ENCODE measurements around the gene PEX7. TPM values are rescaled to one million over a fixed set of nuclear protein-coding genes. Genes with fewer than 3 reads are reported as not detected.

The PEX7 gene
- total and polyA plus RNA-seq, 2 of the 8 experiments (the other 6 are each of a cell fraction or from before 2014, with no cell fraction given) = 6.4 to 11.0 TPM

- H2AFZ ChIP-seq (ENCODE audit: low read length) = no peak overlapping the region
- H2BK120ac ChIP-seq (replicated peaks; ENCODE audit: low read depth, low read length) = no peak overlapping the region
- H4K8ac ChIP-seq (ENCODE audit: extremely low read depth, insufficient read depth, low read length) = no peak overlapping the region
- H2BK5ac ChIP-seq (ENCODE audit: low read depth, low read length) = no peak overlapping the region
- H3K79me2 ChIP-seq (ENCODE audit: control insufficient read depth in 1 of 2, insufficient read depth in 2 of 2, low read length in 2 of 2) = no peaks in the 10 kb centered on the region
- H3K4me2 ChIP-seq (ENCODE audit: insufficient read depth in 1 of 2, low read depth in 2 of 2, low read length in 2 of 2) = no peak overlapping the region
- DNase-seq (ENCODE audit: low read depth in 1 of 2, low spot score in 2 of 2) = no peak
- H3K9me3 ChIP-seq (ENCODE audit: insufficient read depth in 2 of 2, low read depth in 1 of 2, low read length in 1 of 2) = no peaks in the 10 kb centered on the region
- no peak overlapping the region for H3K9ac ChIP-seq (replicated peaks in 1 of 4; ENCODE audit: extremely low read depth in 1 of 4, low read depth in 3 of 4, low read length in 3 of 4)
- H3K4ac ChIP-seq (replicated peaks; ENCODE audit: insufficient read length, low read depth, low read length) = no peak overlapping the region
- ChIA-PET CTCF (ENCODE audit: partially characterized antibody) (interaction anchor here (0.7 to 3.9 kb wide), 5 partner anchors 13 to 196 kb away, joined by 3 to 9 read pairs (median 5); no protein-coding TSS in a partner anchor), POLR2A (ENCODE audit: partially characterized antibody) (interaction anchor here (0.6 kb wide), 1 partner anchor 521 kb away, joined by 3 read pairs; no protein-coding TSS in a partner anchor)
- no peak overlapping the region for H3K18ac ChIP-seq (ENCODE audit: extremely low read depth, low read length)
- no peaks in the 10 kb centered on the region; a peak in 1 of 8 replicates for H3K36me3 ChIP-seq (ENCODE audit: control insufficient read depth in 2 of 4, insufficient read depth in 4 of 4, low read length in 3 of 4)
- peaks cover 0 to 3% (median 0%) of the 10 kb centered on the region in 4 experiments; a peak in 2 of 7 replicates for H3K4me1 ChIP-seq (replicated peaks in 1 of 4; ENCODE audit: control insufficient read depth in 3 of 4, insufficient read depth in 4 of 4, low read length in 3 of 4)
- no peak overlapping the region for H3K4me3 ChIP-seq (ENCODE audit: extremely low read depth in 1 of 4, insufficient read depth in 2 of 4, low read depth in 3 of 4, low read length in 4 of 4)
- FAIRE-seq = no peak
- no peak overlapping the region for H3K14ac ChIP-seq (ENCODE audit: insufficient read length)
- no peak overlapping the region for H2BK15ac ChIP-seq (ENCODE audit: low read length)
- 74% methylated on average over 4 of the region's 4 CpGs; no CpG with 5 or more reads in 1 of the 2 experiments for WGBS, 2 experiments (ENCODE audit: extremely low coverage in 1 of 2, insufficient coverage in 1 of 2, insufficient read length in 1 of 2, insufficient replicate concordance in 2 of 2, low coverage in 1 of 2, low lambda C conversion rate in 2 of 2, missing lambda C conversion rate in 1 of 2)
- H4K91ac ChIP-seq (replicated peaks; ENCODE audit: insufficient read length, low read length) = no peak overlapping the region
- no peaks in the 10 kb centered on the region; the same call in 1 of the 2 replicates for H3K23me2 ChIP-seq (ENCODE audit: low read depth, low read length)
- no peak overlapping the region for H3K56ac ChIP-seq (replicated peaks; ENCODE audit: insufficient read length, low read depth, low read length)
- no peak overlapping the region for H3K27ac ChIP-seq (ENCODE audit: low read depth, low read length)
- H2BK20ac ChIP-seq (ENCODE audit: low read length) = no peak overlapping the region
- H4K5ac ChIP-seq (ENCODE audit: insufficient read length, low read depth, low read length) = no peak overlapping the region
- H3K23ac ChIP-seq (ENCODE audit: insufficient read length) = no peak overlapping the region
- peaks cover 0 to 4% of the 10 kb centered on the region in 2 experiments for H4K20me1 ChIP-seq (replicated peaks in 1 of 2; ENCODE audit: control insufficient read depth in 1 of 2, insufficient read depth in 2 of 2, low read length in 2 of 2)
- H2BK12ac ChIP-seq (ENCODE audit: low read depth, low read length) = no peak overlapping the region
- H3K27me3 ChIP-seq (replicated peaks in 1 of 4; ENCODE audit: control insufficient read depth in 3 of 4, extremely low read depth in 1 of 4, insufficient read depth in 3 of 4, low read length in 3 of 4) = no peaks in the 10 kb centered on the region
- no peak overlapping the region for H2AK5ac ChIP-seq (ENCODE audit: low read depth, low read length)
- H3K79me1 ChIP-seq (ENCODE audit: low read depth, low read length) = no peaks in the 10 kb centered on the region; the same call in 1 of the 2 replicates
- TF ChIP-seq TBP (IDR thresholded peaks at IDR 0.05; ENCODE audit: low read depth, low read length) (no peak), MAX (IDR thresholded peaks at IDR 0.05) (no peak), CBX5 (IDR thresholded peaks at IDR 0.05; ENCODE audit: low read depth, low read length) (no peak), GABPA (IDR thresholded peaks at IDR 0.05; ENCODE audit: borderline replicate concordance, insufficient read depth, low read length) (no peak), CHD2 (IDR thresholded peaks at IDR 0.05; ENCODE audit: low read length) (no peak), KDM1A (IDR thresholded peaks at IDR 0.05; ENCODE audit: borderline replicate concordance, low read length) (no peak), CTCF (IDR thresholded peaks at IDR 0.05; ENCODE audit: control extremely low read depth in 1 of 3, insufficient read depth in 1 of 3, low read depth in 1 of 3, low read length in 3 of 3) (no peak), RAD21 (IDR thresholded peaks at IDR 0.05 in 1 of 2, conservative IDR thresholded peaks at IDR 0.05 in 1 of 2; ENCODE audit: low read depth in 2 of 2, low read length in 2 of 2) (no peak), CREB1 (IDR thresholded peaks at IDR 0.05) (no peak), SP1 (IDR thresholded peaks at IDR 0.05; ENCODE audit: low read depth, low read length) (no peak)
Observed at GRCh38 chr6:136840276-136841001, 18.0 kb downstream of the PEX7 start.

Measured in H1 (cell line).